Osteoblast (primary cell): Measurements from ENCODE around the gene NR5A1. TPM values are rescaled to one million over a fixed set of nuclear protein-coding genes. Genes with fewer than 3 reads are reported as not detected.

Experiments used
- DNase-seq: peaks from one replicate; pipeline ENCODE4 v3.0.0; 2011; ENCODE audit warnings: low spot score, mixed read lengths; ENCODE audit not compliant: insufficient read length; ENCODE audit errors: missing footprints
- H2AFZ ChIP-seq: 2 replicates; pipeline ENCODE4 v1.6.0; 2011; ENCODE audit warnings: mild to moderate bottlenecking, low read length
- H3K27ac ChIP-seq: 2 replicates; pipeline ENCODE4 v1.5.1; 2011; ENCODE audit warnings: mild to moderate bottlenecking, low read depth, low read length, moderate library complexity
- H3K27me3 ChIP-seq: 2 replicates; pipeline ENCODE4 v1.6.0; 2012; ENCODE audit warnings: mild to moderate bottlenecking, control low read depth, inconsistent platforms, low read length, moderate library complexity; ENCODE audit not compliant: insufficient read depth
- H3K36me3 ChIP-seq: 2 replicates; pipeline ENCODE4 v1.5.1; 2011; ENCODE audit warnings: mild to moderate bottlenecking, low read length, control low read depth, moderate library complexity; ENCODE audit not compliant: insufficient read depth
- H3K4me1 ChIP-seq: 2 replicates; pipeline ENCODE4 v1.5.1; 2011; ENCODE audit warnings: mild to moderate bottlenecking, low read length, control low read depth, moderate library complexity; ENCODE audit not compliant: insufficient read depth
- H3K4me2 ChIP-seq: 2 replicates; pipeline ENCODE4 v1.6.0; 2011; ENCODE audit warnings: mild to moderate bottlenecking, low read length; ENCODE audit not compliant: insufficient read depth
- H3K4me3 ChIP-seq: fragments of 200-600 bp; sonication (generic); 3 replicates; pipeline ENCODE4 v1.5.1; 2012; ENCODE audit warnings: mild to moderate bottlenecking, low read length, inconsistent platforms; ENCODE audit not compliant: insufficient read depth
- H3K79me2 ChIP-seq: 2 replicates; pipeline ENCODE4 v1.6.0; 2012; ENCODE audit warnings: mild to moderate bottlenecking, low read length, control low read depth, inconsistent platforms; ENCODE audit not compliant: insufficient read depth
- H3K9me3 ChIP-seq: 2 replicates; pipeline ENCODE4 v1.5.1; 2011; ENCODE audit warnings: low read depth, low read length, control low read depth
- H4K20me1 ChIP-seq: 2 replicates; pipeline ENCODE4 v1.6.0; 2012; ENCODE audit warnings: mild to moderate bottlenecking, low read length, control low read depth; ENCODE audit not compliant: insufficient read depth
- CTCF ChIP-seq: IDR thresholded peaks from 2 replicates; pipeline ENCODE4 v1.5.1; 2011; ENCODE audit warnings: mild to moderate bottlenecking, low read depth, low read length, moderate library complexity; ENCODE audit errors: extremely low read depth
- total RNA-seq: library from RNA; depleted of rRNA; stranded (reverse); fragments of >200 nt; gene quantifications from 2 replicates; pipeline ENCODE4 v1.2.3, GENCODE V29; 2012

Gene NR5A1
- not detected in 2 replicates for total RNA-seq

- TF ChIP-seq CTCF, result no peak
- H2AFZ ChIP-seq, result no peak within 1 kb of the TSS
- H3K9me3 ChIP-seq, result no peaks in the 10 kb centered on the region
- H4K20me1 ChIP-seq, result no peaks in the 10 kb centered on the region
- H3K36me3 ChIP-seq, result no peaks in the 10 kb centered on the region
- no peak within 1 kb of the TSS for H3K4me2 ChIP-seq
- no peak within 1 kb of the TSS for H3K4me3 ChIP-seq
- peaks cover 37% of the 10 kb centered on the region for H3K27me3 ChIP-seq
- peak; percentile 86 for DNase-seq
- H3K79me2 ChIP-seq, result no peaks in the 10 kb centered on the region
- H3K27ac ChIP-seq, result no peak within 1 kb of the TSS
- no peaks in the 10 kb centered on the region for H3K4me1 ChIP-seq
Observed at GRCh38 chr9:124506931-124507879, at the start of gene NR5A1. TSS of gene NR5A1 (minus strand) at chr9:124507399. CDS start at chr9:124503395, 4,004 bp downstream.

- Histone ChIP-seq H3K9me3 (no peaks in the 10 kb centered on the region), H3K27ac (no peak overlapping the region), H3K27me3 (no peaks in the 10 kb centered on the region), H3K4me2 (no peak overlapping the region), H4K20me1 (no peaks in the 10 kb centered on the region), H3K36me3 (no peaks in the 10 kb centered on the region), H2AFZ (no peak overlapping the region), H3K79me2 (no peaks in the 10 kb centered on the region), H3K4me3 (no peak overlapping the region), H3K4me1 (peaks cover 27% of the 10 kb centered on the region)
- TF ChIP-seq CTCF, result no peak
- no peak for DNase-seq
Observed at GRCh38 chr9:124555043-124555442, 47.8 kb upstream of the NR5A1 start.

DNA sequence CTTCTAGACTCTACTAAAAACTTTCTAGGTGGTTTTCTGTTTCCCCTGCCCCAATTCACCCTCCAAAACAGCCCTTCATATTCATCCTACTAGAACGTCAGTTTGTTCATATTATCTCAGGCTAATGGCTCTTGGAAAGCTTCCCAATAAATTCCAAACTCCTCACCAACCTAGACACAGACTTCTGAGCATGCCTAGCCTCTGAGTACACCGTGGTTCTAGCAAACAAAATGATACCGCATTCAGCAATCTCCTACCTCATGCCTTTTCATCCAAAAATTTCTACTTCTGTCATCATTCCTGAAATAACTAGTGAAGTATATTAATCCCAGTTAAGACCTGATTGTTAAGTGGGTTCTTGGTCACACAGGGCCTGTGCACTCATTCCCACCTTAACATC is 46.5 kb upstream of the NR5A1 start:
- DNase-seq, result no peak

More for the DNA sequence above, 46.5 kb upstream of the NR5A1 start:
- no peaks in the 10 kb centered on the region for H3K9me3 ChIP-seq
- no peaks in the 10 kb centered on the region for H3K36me3 ChIP-seq
- no peak overlapping the region for H2AFZ ChIP-seq
- H3K4me1 ChIP-seq, result peaks cover 24% of the 10 kb centered on the region
- H3K27me3 ChIP-seq, result no peaks in the 10 kb centered on the region
- H3K79me2 ChIP-seq, result no peaks in the 10 kb centered on the region
- no peaks in the 10 kb centered on the region for H4K20me1 ChIP-seq
- H3K4me2 ChIP-seq, result peak overlapping the region; percentile 6
- no peak for TF ChIP-seq CTCF
- H3K4me3 ChIP-seq, result no peak overlapping the region
- peak overlapping the region; percentile 15 for H3K27ac ChIP-seq
